T1000 (cell line): Measurements from ENCODE around the gene NPY1R.

Experiments used
- DNase-seq: peaks from one replicate; lab custom pipeline; 2025; ENCODE audit warnings: mixed read lengths; lab: John Stamatoyannopoulos, UW

Gene NPY1R

DNA sequence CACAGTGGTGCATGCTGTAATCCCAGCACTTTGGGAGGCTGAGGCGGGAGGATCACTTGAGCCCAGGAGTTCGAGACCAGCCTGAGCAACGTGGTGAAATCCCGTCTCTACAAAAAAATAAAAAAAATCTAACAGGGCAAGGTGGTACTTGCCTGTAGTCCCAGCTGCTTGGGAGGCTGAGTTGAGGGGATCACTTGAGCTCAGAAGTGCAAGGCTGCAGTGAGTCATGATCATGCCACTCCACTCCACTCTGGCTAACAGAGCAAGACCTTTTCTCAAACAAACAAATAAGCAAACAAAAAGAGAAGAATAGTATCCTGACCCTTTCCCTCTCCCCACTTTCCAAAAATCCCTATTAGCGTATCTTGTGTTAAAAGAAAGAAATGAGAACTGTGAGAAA is 52.7 kb downstream of the NPY1R start:
- no peak for DNase-seq

DNA sequence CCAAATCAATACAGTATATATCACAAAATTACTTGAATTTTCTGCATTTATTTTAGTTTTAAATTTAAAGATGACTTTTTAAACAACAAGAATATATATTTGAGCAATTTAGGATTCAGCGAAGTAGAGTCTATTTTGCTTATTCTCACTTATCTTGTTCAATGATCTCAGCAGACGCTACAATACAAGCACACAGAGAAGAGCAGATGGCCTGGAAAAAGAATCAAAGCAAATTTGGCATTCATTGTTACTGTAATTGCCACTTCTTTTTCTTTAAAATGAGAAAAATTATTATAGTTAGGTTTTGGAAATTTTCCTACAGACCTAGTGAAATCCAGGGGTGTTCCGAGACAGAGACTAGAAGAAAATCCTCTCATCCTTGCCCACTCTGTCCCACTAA is 57.5 kb downstream of the NPY1R start:
- DNase-seq, result no peak
